GM23338 (cell line): Measurements from ENCODE around the gene FGFRL1.

Experiments used
- CREB1 ChIP-seq: fragments of 250-450 bp; sonication (Bioruptor Pico); IDR thresholded peaks from 2 replicates; pipeline ENCODE4 v1.5.0; 2020; ENCODE audit warnings: low read depth, mild to moderate bottlenecking, moderate library complexity
- CTCF ChIP-seq, 2 experiments: fragments of 200-600 bp in 1 of 2; sonication (generic) in 1 of 2; conservative IDR thresholded peaks; 2 replicates each; pipeline versions ENCODE4 v1.5.1 to v1.6.1; 2016 to 2017; ENCODE audit warnings: antibody characterized with exemption in 2 of 2, low read depth in 2 of 2, mild to moderate bottlenecking in 2 of 2, moderate library complexity in 1 of 2
- EZH2 ChIP-seq: fragments of 200-600 bp; sonication (generic); IDR thresholded peaks from one replicate; pipeline ENCODE4 v1.8.0; 2017; ENCODE audit warnings: antibody characterized with exemption, mild to moderate bottlenecking, low read depth; ENCODE audit not compliant: unreplicated experiment
- EZH2phosphoT487 ChIP-seq: fragments of 200-600 bp; sonication (generic); IDR thresholded peaks from one replicate; pipeline ENCODE4 v1.8.1; 2018; ENCODE audit warnings: antibody characterized with exemption; ENCODE audit not compliant: unreplicated experiment
- JUNB ChIP-seq: IDR thresholded peaks from one replicate; pipeline ENCODE4 v1.6.1; 2016; ENCODE audit warnings: antibody characterized with exemption; ENCODE audit not compliant: unreplicated experiment
- POLR2AphosphoS5 ChIP-seq: IDR thresholded peaks from 2 replicates; pipeline ENCODE4 v1.6.1; 2016; ENCODE audit warnings: antibody characterized with exemption, low read depth

DNA sequence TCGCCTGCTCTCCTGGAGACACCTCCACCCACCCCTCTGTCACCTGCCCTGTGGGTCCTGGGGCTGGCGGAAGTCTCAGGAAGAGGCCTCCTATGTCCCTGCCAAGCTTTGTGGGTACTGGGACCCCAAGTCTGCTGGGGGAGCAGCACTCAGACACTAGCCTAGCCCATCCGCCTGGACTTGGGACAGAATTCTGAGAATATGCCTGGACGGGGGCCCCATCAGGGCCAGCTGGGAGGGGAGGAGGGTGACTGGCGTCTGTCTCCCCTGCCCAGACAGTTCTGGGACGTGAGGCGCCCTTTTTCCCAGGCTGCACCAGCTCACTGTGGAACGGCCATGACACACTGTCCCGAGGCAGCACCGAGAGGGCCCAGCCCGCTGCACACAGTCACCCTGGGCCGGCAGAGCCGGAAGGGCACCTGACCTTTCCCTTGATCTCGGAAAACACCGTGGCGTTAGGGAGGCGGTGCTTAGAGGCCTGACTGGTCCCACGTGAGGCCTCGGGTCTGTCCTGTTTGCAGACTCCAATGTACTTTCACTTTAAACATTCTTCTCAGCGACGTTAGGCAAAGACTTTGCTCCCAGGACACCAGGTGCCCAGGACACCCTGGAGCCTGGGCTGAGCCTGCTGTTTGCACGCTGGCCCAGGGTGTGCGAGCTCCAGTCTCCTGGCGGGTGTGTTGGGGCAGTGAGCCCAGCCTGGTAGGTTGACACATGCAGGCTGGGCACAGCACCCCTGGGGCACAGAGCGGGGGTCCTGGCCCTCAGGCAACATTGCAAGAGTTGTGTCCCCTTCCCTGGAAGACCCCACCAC, 18.9 kb upstream of the FGFRL1 start:
- TF ChIP-seq JUNB = no peak
- TF ChIP-seq CTCF (conservative IDR thresholded peaks at IDR 0.05; ENCODE audit: low read depth in 2 of 2) = no peak
- TF ChIP-seq EZH2phosphoT487 = no peak
- no peak for TF ChIP-seq EZH2
- no peak for TF ChIP-seq CREB1 (CRISPR knock-in tag)
- no peak for TF ChIP-seq POLR2AphosphoS5
